Esophagus squamous epithelium (tissue), 5 donors: Measurements from ENCODE around the gene SLC16A9. TPM values are rescaled to one million over a fixed set of nuclear protein-coding genes. Genes with fewer than 3 reads are reported as not detected.

ENCODE experiments used
- DNase-seq: peaks from one replicate; lab custom pipeline; 2025; lab: John Stamatoyannopoulos, UW
- H3K27ac ChIP-seq, 4 donors: fragments of 200-600 bp; sonication (generic); one replicate each; pipeline ENCODE4 v1.5.1; 2016 to 2019; ENCODE audit warnings: mild to moderate bottlenecking in 1 of 4
- H3K27me3 ChIP-seq, 4 donors: fragments of 200-600 bp; sonication (generic); 1 replicate in 3 of 4; 2 replicates in 1 of 4; pipeline versions ENCODE4 v1.5.1 to v1.6.0; 2017 to 2021; ENCODE audit warnings: antibody characterized with exemption in 1 of 4
- H3K36me3 ChIP-seq, 3 donors: fragments of 200-600 bp; sonication (generic); one replicate each; pipeline ENCODE4 v1.5.1; 2016 to 2019
- H3K4me1 ChIP-seq, 3 donors: fragments of 200-600 bp; sonication (generic); one replicate each; pipeline ENCODE4 v1.5.1; 2017 to 2019
- H3K4me3 ChIP-seq, 4 donors: fragments of 200-600 bp; sonication (generic); 1 replicate in 3 of 4; 2 replicates in 1 of 4; pipeline ENCODE4 v1.5.1; 2016 to 2019; ENCODE audit warnings: mild to moderate bottlenecking in 2 of 4, moderate library complexity in 1 of 4
- H3K9me3 ChIP-seq, 3 donors: fragments of 200-600 bp; sonication (generic); one replicate each; pipeline ENCODE4 v1.5.1; 2016 to 2019
- CTCF ChIP-seq, 6 experiments: fragments of 450-650 bp in 4 of 6; fragments of 200-600 bp in 2 of 6; sonication (generic) in 2 of 6; IDR thresholded peaks; one replicate each; pipeline ENCODE4 v1.5.1; 2016 to 2019; ENCODE audit warnings: antibody characterized with exemption in 6 of 6, mild to moderate bottlenecking in 4 of 6, moderate library complexity in 4 of 6
- POLR2A ChIP-seq, 4 donors: fragments of 450-650 bp; IDR thresholded peaks; one replicate each; pipeline ENCODE4 v1.6.1; 2017; ENCODE audit warnings: antibody characterized with exemption in 4 of 4, mild to moderate bottlenecking in 4 of 4, moderate library complexity in 3 of 4
- WGBS, 2 donors: methylation state at CpG; one replicate each; pipeline ENCODE4 v1.1.5; 2018; 5-methylcytosine and 5-hydroxymethylcytosine counted together
- intact Hi-C: fragments of 100-400 bp; cut with DNase I; formaldehyde crosslinking; loops from one replicate; pipeline ENCODE4 v1.15.0; 2022
- total RNA-seq, 4 donors: library from RNA; depleted of rRNA; stranded (reverse); fragments of >200 nt; gene quantifications; one replicate each; pipeline ENCODE4 v1.1.0, GENCODE V29; 2016
- donor health status: DM: yes; HTN: yes; CAD: no.

The SLC16A9 gene
- total RNA-seq, 4 donors from 2014 or later, result 7.8 to 25.6 (median 15.0) TPM

GRCh38 chr10:59694936-59695335, 14.7 kb downstream of the SLC16A9 start:
- intact Hi-C loops, result no loop called here
- Histone ChIP-seq H3K9me3 (no peaks in the 10 kb centered on the region), H3K36me3 (no peaks in the 10 kb centered on the region), H3K27ac (no peak overlapping the region), H3K4me3 (no peak overlapping the region), H3K4me1 (no peaks in the 10 kb centered on the region), H3K27me3 (no peaks in the 10 kb centered on the region)
- 87 to 96% methylated on average over 1 of the region's 1 CpG for WGBS, 2 donors
- TF ChIP-seq POLR2A (IDR thresholded peaks at IDR 0.05) (no peak), CTCF (IDR thresholded peaks at IDR 0.05) (no peak)
- no peak for DNase-seq

GRCh38 chr10:59692113-59692512, 17.5 kb downstream of the SLC16A9 start:
- peaks cover 0 to 22% (median 0%) of the 10 kb centered on the region in 3 donors for H3K4me1 ChIP-seq
- H3K4me3 ChIP-seq, result no peak overlapping the region
- 86 to 89% methylated on average over 2 of the region's 2 CpGs for WGBS, 2 donors
- intact Hi-C loops, result no loop called here
- no peak for TF ChIP-seq CTCF (IDR thresholded peaks at IDR 0.05)
- TF ChIP-seq POLR2A (IDR thresholded peaks at IDR 0.05), result no peak
- H3K36me3 ChIP-seq, result no peaks in the 10 kb centered on the region
- DNase-seq, result no peak
- no peaks in the 10 kb centered on the region for H3K9me3 ChIP-seq
- no peaks in the 10 kb centered on the region for H3K27me3 ChIP-seq
- H3K27ac ChIP-seq, result no peak overlapping the region

- Histone ChIP-seq H3K4me3 (no peak overlapping the region), H3K4me1 (peaks cover 0 to 22% (median 0%) of the 10 kb centered on the region in 3 donors), H3K27ac (peak overlapping the region in 3 of 4 donors; percentile 45 to 69 (median 60)), H3K36me3 (no peaks in the 10 kb centered on the region), H3K27me3 (no peaks in the 10 kb centered on the region), H3K9me3 (no peaks in the 10 kb centered on the region)
- no peak for TF ChIP-seq CTCF (IDR thresholded peaks at IDR 0.05)
- no peak for TF ChIP-seq POLR2A (IDR thresholded peaks at IDR 0.05)
- DNase-seq, result no peak
- intact Hi-C loops, result no loop called here
- 57 to 70% methylated on average over 5 of the region's 5 CpGs for WGBS, 2 donors
Measured at GRCh38 chr10:59688921-59689351, 20.7 kb downstream of the SLC16A9 start.

- no peak overlapping the region for H3K4me3 ChIP-seq
- H3K27me3 ChIP-seq, result no peaks in the 10 kb centered on the region
- no peaks in the 10 kb centered on the region for H3K9me3 ChIP-seq
- H3K36me3 ChIP-seq, result no peaks in the 10 kb centered on the region
- DNase-seq, result no peak
- intact Hi-C loops, result no loop called here
- TF ChIP-seq CTCF (IDR thresholded peaks at IDR 0.05) (no peak), POLR2A (IDR thresholded peaks at IDR 0.05) (no peak)
- peak overlapping the region in 1 of 4 donors; percentile 60 for H3K27ac ChIP-seq
- H3K4me1 ChIP-seq, result peaks cover 0 to 23% (median 0%) of the 10 kb centered on the region in 3 donors
- 57 to 86% methylated on average over 1 of the region's 1 CpG for WGBS, 2 donors
Measured at GRCh38 chr10:59687657-59688056, 22.0 kb downstream of the SLC16A9 start.

- Histone ChIP-seq H3K36me3 (no peaks in the 10 kb centered on the region), H3K4me3 (no peak overlapping the region), H3K27me3 (no peaks in the 10 kb centered on the region), H3K9me3 (no peaks in the 10 kb centered on the region), H3K27ac (no peak overlapping the region), H3K4me1 (peaks cover 0 to 42% (median 4%) of the 10 kb centered on the region in 3 donors)
- TF ChIP-seq POLR2A (IDR thresholded peaks at IDR 0.05) (no peak), CTCF (IDR thresholded peaks at IDR 0.05) (no peak)
- intact Hi-C loops, result no loop called here
- DNase-seq, result no peak
- 94 to 97% methylated on average over 4 to 5 of the region's 5 CpGs for WGBS, 2 donors
Measured at GRCh38 chr10:59684006-59684405, 25.6 kb downstream of the SLC16A9 start.
